GM19468 (cell line): Measurements from ENCODE around the gene IDH3A.
"Not testable (repeated sequence)": the region's sequence is repeated elsewhere in the genome, so short reads cannot be mapped to it uniquely, and the experiment has no call there.

Source experiments
- ATAC-seq: cut with Tn5 transposase; IDR thresholded peaks from one replicate; pipeline ENCODE4 v1.9.1; 2021; ENCODE audit warnings: mild to moderate bottlenecking, moderate library complexity, moderate number of reproducible peaks; ENCODE audit not compliant: unreplicated experiment; ENCODE audit errors: extremely low read depth

The IDH3A gene

GRCh38 chr15:78127882-78128281 lies 21.3 kb upstream of the IDH3A start:
- no peak for ATAC-seq

GRCh38 chr15:78129077-78129750 lies 19.9 kb upstream of the IDH3A start:
- no peak for ATAC-seq

GRCh38 chr15:78129751-78130287 lies 19.3 kb upstream of the IDH3A start:
- no peak for ATAC-seq

GRCh38 chr15:78130466-78131294 lies 18.5 kb upstream of the IDH3A start:
- no peak for ATAC-seq

GRCh38 chr15:78131295-78132061 lies 17.7 kb upstream of the IDH3A start, which contains the start of gene CIB2:
Gene CIB2, minus strand, starts transcription at chr15:78131445. Its CDS starts 230 bp downstream, at chr15:78131215.
- no peak for ATAC-seq

- ATAC-seq = no peak
Measured at GRCh38 chr15:78133801-78134200, 15.4 kb upstream of the IDH3A start.

GRCh38 chr15:78139578-78139977 lies 9.6 kb upstream of the IDH3A start:
- no peak for ATAC-seq

GRCh38 chr15:78140292-78140691 lies 8.9 kb upstream of the IDH3A start:
- ATAC-seq = no peak

GRCh38 chr15:78142332-78142731 lies 6.8 kb upstream of the IDH3A start:
- no peak for ATAC-seq

- ATAC-seq = no peak
Measured at GRCh38 chr15:78146425-78147154, 2.6 kb upstream of the IDH3A start.

- ATAC-seq = no peak
Measured at GRCh38 chr15:78147566-78147965, 1.6 kb upstream of the IDH3A start.

GRCh38 chr15:78148392-78149067 lies 632 bp upstream of the IDH3A start:
- no peak for ATAC-seq

GRCh38 chr15:78149805-78150751 lies 916 bp downstream of the IDH3A start:
- ATAC-seq = no peak

GRCh38 chr15:78151075-78151474 lies 1.9 kb downstream of the IDH3A start:
- not testable (repeated sequence) for ATAC-seq

- ATAC-seq = no peak
Measured at GRCh38 chr15:78154955-78155354, 5.8 kb downstream of the IDH3A start.

- ATAC-seq = no peak
Measured at GRCh38 chr15:78155355-78155939, 6.3 kb downstream of the IDH3A start.

GRCh38 chr15:78156653-78157052 lies 7.5 kb downstream of the IDH3A start:
- no peak for ATAC-seq

- no peak for ATAC-seq
Measured at GRCh38 chr15:78157203-78157602, 8.0 kb downstream of the IDH3A start.
